CD4-positive, alpha-beta T cell treated with Interleukin-15 for 1 hour (primary cell): ENCODE data around the gene MFSD6L.
"Not testable (repeated sequence)": the region's sequence is repeated elsewhere in the genome, so short reads cannot be mapped to it uniquely, and the experiment has no call there.

ENCODE experiments used
- DNase-seq: peaks from one replicate; pipeline ENCODE4 v3.0.0-alpha.2; 2020

The MFSD6L gene

GRCh38 chr17:8825802-8826201 is 26.6 kb upstream of the MFSD6L start:
- DNase-seq = no peak

DNA sequence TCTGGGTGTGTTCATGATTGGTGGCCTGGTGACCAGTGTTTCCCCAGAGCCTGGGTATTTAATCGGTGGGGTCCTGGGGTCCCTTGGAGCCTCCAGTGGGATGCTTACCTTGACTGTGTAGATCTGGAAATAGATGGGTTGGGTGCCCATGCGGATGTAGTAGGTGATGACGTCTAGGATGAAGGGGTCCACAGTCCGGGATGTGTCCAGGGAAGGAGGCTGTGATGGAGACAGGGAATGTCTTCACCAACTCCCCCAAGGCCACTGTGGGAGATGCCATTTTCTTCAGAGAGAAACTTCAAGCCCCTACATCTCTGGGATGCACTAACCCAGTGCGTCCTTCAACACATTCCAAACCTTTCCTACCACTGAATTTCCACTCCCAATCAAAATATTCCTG is 24.1 kb upstream of the MFSD6L start:
- DNase-seq = no peak

DNA sequence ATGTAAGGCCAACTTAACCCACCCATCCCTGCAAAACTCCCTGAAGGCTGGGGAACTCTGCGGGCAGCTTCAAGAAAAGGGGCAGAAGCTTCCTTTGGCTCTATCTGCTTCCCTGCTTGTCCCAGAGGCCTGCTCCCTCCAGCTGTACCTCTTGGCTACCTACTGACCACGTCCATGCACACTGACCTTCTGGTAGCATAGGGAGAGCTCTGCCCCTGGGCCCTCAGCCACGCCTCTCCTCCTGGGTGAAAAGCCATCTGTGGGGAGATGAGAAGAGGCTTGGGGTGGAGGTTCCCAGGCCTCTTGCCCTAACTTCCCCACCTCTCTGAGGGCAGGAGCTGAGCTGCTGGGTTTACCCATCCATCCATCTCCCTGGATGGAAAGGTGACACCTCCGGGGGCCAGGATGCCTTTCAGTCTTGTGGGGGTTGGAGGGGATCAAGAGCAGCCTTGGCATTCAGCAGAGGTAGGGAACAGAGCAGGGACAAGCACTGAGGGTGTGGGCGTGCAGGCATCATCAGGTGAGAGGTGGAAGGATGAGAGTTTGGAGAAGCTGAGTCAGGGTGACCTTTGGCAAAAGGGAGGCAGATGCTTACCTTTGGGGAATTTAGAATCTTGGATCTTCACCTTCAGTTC is 23.4 kb upstream of the MFSD6L start:
- DNase-seq = no peak

DNA sequence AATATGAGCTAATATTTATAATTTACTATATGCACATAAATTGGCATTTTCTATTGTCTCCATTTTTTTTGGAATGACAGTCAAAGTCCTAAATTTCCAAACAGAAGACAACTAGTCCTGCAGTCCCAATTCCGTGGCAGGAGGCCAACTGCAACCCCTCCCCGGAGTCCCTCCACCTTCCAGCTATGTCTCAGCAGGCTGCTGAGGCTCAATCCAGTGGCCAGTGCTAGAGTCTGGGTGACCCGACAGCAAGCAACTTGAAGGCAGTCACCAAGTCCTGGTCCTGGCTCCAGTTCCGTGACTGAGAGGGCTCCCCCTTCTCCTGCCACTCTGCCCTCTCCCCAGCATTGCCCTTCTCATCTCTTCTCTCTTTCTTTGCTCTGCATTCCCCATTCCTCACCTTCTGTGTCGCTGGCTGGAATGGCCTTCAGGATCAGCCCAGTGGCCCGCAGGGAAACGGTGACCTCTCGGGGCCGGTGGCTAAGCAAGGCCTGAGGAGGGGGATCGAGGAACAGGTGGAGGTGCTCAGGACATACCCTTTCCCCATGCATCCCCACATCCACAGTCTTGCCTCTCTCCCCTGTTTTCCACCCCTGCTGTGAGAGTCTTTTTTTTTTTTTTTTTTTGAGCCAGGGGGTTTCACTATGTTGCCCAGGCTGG is 22.4 kb upstream of the MFSD6L start:
- DNase-seq = no peak

GRCh38 chr17:8820311-8821010 is 21.3 kb upstream of the MFSD6L start:
- no peak for DNase-seq

DNA sequence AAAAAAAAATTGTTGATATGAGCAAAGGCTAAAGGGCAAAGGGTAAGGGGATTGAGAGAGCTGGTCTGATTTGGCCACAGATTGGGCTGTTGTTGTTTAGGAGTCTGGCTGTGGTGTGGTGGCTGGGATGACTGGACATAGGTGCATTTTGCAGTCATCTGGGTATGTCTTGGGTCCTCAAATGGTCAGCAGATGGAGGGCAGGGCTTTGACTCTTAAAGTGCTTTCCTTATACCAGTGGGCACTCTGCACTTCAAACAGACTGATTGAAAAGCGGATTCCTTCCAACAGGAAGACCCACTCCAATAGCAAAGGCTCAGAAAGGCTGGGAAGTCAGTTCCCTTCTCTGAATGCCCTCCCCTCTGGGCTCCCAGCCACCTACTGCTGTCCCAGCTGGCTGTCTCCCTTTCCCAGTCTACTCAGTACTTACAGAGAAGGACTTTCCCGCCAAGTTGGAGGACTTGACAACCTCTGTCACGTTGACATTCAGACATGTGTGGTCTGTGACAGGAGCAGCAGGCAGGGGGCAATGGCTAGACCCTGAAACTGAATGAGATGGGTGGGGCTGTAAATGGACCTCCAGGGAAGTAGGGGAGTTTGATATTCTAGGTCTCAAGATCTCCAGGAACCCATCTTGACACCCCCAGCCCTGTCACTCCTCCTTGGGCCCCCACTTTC is 19.6 kb upstream of the MFSD6L start:
- no peak for DNase-seq

- DNase-seq = no peak
Measured at GRCh38 chr17:8818047-8818446, 18.9 kb upstream of the MFSD6L start.

DNA sequence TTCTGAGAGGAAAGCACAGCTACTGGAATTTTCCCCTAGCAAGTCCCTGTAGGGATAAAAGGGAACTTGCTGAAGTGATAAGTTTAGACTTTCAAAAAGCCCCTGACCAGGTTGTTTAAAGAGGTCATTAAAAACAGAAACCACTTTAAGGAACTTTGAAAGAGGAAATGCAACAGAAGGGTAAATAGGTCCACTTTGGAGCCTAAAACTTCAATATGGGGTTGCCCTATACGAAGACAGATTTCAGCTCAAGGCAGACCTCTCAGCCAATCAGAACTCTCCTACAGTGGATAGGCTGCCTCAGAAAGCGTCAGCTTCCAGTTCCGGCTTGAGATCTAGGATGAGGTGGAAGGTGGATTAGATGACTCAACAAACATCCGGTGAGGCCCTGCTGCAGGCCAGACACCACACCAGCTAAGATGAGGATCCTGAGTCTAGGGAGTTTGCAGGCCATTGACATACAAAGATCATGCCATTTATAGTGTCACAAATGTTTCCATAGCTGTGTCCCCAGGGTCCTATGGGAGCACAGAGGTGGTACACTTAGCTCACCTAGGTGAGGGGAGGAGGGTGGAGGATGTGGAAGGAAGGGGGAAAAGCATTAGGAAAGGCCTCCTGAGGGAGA is 7.9 kb upstream of the MFSD6L start:
- DNase-seq = peak; percentile 82

DNA sequence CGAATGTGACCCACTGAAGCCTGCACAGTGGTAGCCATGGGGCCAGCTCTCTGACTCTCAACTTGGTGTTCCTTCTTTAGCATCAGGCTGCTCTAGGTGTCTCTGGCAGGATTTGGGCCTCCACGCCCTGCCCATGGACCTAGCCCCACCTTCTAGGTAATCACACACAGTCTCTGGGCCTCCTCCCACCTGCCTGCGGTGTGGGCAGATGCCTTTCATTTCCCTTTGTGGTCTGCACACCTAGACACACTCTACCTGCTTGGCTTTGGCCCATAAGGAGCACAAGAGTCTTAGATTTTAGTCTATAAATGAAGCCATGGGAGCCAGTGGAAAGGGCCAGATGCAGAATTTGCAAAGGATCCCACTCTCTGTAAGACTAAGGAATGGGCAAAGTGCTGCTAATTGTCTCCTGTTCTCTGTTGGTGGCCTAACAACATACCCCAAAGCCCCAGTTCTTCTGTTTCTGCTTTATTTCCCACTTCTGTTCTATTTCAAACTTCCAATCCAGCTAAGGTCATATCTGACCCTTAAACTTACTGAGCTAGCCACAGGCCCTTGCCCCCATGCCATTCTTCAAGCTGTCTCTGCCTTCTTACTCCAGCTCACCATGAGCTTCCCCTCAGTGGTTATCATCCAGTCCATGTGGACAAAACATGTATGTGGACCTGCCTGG is 7.2 kb upstream of the MFSD6L start:
- DNase-seq = no peak

GRCh38 chr17:8805396-8805795 is 6.2 kb upstream of the MFSD6L start:
- not testable (repeated sequence) for DNase-seq

DNA sequence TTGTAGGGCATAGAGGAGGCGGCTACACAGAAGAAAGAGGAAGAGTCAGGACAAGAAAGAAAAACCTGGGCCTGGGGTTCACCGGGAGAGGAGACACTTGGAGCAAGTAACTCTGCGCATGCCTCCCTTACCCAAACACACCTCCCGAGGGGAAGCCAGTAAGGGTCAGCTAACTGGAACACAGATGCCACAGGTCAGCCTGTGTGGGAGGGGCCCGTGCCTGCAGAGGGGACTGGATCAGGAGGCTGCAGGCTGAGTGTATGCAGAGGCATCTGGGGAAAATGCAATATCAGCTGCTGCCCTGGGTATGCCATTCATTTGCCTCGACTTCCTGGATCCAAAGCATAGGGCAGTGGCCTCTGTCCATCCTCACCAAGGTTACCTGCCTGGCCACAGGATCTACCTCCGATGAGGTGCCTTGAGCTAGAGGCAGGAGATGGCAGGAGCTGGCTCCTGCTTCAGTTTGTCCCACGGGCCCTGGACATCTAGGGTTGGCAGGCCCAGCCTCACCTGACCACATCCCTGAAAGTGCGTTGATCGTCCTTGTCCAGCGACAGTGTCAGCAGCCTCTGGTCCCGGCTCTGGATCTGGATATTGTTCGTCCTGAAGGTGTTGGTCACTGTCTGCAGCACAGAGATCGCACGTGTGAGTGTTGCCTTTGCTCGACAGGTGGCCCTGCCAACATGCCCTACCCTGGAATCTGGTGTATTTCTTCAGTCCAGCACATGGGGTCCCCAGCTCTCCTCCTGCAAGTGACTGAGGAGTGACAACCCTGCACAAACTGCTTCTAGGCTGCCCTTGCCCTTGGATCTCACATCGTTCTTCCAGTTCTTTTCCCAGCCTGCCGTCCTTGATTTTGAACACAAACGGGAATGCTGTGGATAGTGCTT is 4.6 kb upstream of the MFSD6L start:
- DNase-seq = no peak

GRCh38 chr17:8801135-8801840 is 2.1 kb upstream of the MFSD6L start:
- no peak for DNase-seq

DNA sequence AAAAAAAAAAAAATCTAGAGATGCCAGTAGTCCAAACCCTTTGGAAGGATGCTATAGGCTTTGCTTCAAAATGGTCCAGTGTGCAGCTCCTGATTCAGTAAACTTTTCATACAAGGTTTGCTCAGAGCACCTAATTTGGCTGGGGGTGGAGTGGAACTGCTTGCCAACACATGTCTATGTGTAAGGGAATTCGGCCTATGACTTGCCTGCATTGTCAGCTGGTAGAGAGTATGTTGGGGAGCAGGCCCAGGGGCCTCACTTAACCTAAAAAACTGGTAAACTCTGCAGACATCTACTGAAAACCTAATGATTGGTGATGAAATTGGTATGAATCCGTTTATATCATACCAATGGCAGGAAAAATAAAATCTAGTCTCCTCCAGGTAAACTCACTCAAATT is 1.5 kb upstream of the MFSD6L start:
- no peak for DNase-seq

DNA sequence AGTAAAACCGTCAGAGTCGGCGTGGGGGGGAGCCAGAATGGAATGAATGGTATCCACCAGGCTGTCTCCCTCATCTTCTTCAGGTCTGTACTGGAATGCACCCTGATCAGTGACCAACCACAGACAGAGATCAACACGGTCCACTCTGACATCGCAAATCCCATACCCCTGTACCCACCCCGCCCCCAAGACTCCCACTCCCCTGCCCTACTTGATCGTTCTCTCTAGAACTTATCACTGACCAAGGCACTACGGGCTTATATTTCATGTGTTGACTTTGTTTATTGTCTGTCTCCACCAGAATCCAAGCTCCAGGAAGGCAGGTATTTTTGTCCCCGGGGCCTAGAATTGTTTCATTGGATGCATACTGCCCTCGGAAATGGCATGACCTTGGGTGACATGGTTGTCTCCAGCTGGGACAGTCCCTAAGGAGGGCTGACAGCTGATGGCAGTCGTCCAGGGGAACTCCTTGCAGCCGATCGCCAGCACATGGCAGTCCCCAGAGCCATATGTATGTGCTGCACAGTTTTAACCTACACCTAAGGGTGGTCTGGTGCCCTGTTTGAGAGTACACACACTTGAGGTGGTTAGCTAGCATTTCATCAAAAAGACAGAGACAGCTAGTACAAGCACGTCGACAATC is 526 bp upstream of the MFSD6L start:
- DNase-seq = no peak

GRCh38 chr17:8798176-8798845 is 854 bp downstream of the MFSD6L start:
- DNase-seq = no peak

DNA sequence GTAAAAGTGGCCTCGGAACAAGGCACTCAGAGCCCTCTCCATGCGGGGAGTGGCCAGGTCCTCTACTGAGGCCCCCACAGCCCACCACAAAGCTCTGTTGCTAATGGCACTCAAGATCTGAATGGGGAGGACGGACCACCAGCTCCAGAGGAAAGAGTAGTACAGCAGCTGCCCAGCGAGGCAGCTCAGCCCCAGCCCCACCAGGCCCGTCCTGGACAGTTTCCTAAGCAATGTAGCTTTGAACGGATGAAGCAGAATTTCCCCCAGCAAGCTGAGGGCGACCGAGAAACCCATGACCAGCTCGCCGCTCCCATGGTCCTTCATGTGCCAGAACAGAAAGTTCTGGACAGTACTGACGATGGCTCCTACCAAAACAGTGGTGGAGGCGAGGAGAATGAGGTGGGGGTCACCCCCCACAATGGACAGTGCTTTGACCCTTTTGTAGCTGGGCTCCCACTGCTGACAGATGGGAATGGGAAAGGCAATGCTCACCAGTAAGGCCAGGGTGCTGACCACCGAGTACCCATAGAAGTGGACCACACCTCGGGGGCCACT is 1.5 kb downstream of the MFSD6L start:
- no peak for DNase-seq

GRCh38 chr17:8794636-8795035 is 4.5 kb downstream of the MFSD6L start:
- DNase-seq = no peak

DNA sequence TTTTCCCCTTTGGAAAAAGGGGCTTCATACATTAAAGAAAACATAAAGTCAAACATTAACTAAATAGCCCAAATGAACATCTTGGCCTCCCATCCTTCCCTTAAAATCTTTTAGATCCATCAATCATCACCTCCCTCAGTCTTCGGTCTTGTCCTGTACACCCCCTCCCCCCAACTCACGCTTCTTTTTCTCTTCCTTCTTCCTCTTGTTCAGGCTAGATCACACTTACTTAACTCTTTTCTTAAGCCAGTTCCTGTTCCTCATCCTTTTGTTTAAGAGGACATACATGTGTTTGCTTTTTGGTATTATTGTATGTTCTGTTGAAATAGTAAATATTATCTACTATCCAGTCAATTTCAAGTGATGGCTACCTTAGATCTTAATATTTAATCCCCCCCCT is 5.5 kb downstream of the MFSD6L start:
- DNase-seq = no peak

DNA sequence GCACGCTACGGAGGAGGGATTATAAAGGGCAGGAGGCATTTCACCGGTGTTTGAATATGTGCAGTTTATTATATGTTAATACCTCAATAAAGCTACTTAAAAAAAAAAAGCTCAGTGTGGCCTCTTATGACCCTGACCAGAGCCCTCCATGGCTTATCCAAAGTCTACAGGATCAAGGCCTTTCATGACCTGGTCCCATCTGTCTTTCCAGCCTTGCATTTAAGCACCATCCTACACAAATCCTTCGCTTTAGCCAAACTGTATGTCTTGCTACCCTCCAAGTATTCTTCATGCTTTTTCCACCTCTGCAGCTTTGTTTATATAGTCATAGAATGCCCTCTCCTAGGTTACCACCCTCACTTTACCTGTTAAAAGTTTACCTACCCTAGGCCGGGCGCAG is 6.5 kb downstream of the MFSD6L start:
- no peak for DNase-seq

DNA sequence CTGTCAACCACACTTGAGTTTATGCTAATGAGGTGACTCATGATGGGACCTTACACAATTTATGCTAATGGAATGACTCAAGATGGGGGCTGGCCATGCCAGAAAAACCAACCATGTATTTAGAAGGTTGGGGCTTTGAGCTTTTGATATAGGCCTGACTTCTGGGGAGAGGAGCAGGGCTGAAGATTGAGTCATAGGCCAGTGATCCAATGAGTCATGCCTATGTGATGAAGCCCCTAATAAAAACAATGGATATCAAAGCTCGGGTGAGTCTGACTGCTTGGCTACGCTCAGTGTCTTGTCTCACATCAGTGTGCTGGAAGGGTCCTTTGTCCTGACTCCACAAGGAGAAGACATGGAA is 7.3 kb downstream of the MFSD6L start:
- DNase-seq = peak; percentile 31
